Prostate gland (tissue), 2 donors: Measurements from ENCODE around the gene DGKI. TPM values are rescaled to one million over a fixed set of nuclear protein-coding genes. Genes with fewer than 3 reads are reported as not detected.

Experiments
- DNase-seq: peaks from one replicate; pipeline ENCODE4 v3.0.0-alpha.2; 2019; ENCODE audit warnings: low spot score
- H3K27ac ChIP-seq, 2 donors: fragments of 200-600 bp; sonication (generic); 2 replicates each; pipeline ENCODE4 v1.5.1; 2017 to 2019
- H3K27me3 ChIP-seq: fragments of 200-600 bp; sonication (generic); replicated peaks from 2 replicates; pipeline ENCODE4 v1.5.1; 2019; ENCODE audit not compliant: insufficient read depth
- H3K36me3 ChIP-seq, 2 donors: fragments of 200-600 bp; sonication (generic); 1 replicate in 1 of 2; 2 replicates in 1 of 2; pipeline versions ENCODE4 v1.5.1 to v1.8.1; 2017 to 2019
- H3K4me1 ChIP-seq: fragments of 200-600 bp; sonication (generic); replicated peaks from 2 replicates; pipeline ENCODE4 v1.5.1; 2019
- H3K4me3 ChIP-seq, 2 donors: fragments of 200-600 bp; sonication (generic); 2 replicates each; pipeline ENCODE4 v1.5.1; 2017 to 2019
- H3K9me3 ChIP-seq: fragments of 200-600 bp; sonication (generic); 2 replicates; pipeline ENCODE4 v1.5.1; 2017
- CTCF ChIP-seq, 4 experiments: fragments of 200-600 bp in 2 of 4; fragments of 450-650 bp in 2 of 4; sonication (generic) in 2 of 4; IDR thresholded peaks; 1 replicate in 3 of 4; 2 replicates in 1 of 4; pipeline ENCODE4 v1.5.1; 2016 to 2019; ENCODE audit warnings: antibody characterized with exemption in 4 of 4, mild to moderate bottlenecking in 2 of 4, moderate library complexity in 2 of 4
- POLR2A ChIP-seq: fragments of 450-650 bp; IDR thresholded peaks from one replicate; pipeline ENCODE4 v1.6.1; 2016; ENCODE audit warnings: antibody characterized with exemption, mild to moderate bottlenecking
- POLR2AphosphoS5 ChIP-seq: sonication (generic); formaldehyde crosslinking; IDR thresholded peaks from one replicate; pipeline ENCODE4 v1.6.1; 2017; ENCODE audit warnings: antibody characterized with exemption
- WGBS: methylation state at CpG from one replicate; pipeline ENCODE4 v1.1.5; 2018; 5-methylcytosine and 5-hydroxymethylcytosine counted together
- intact Hi-C: fragments of 100-400 bp; cut with DNase I; formaldehyde crosslinking; loops from one replicate; pipeline ENCODE4 v1.14.2; 2022
- total RNA-seq, 2 donors: library from RNA; depleted of rRNA; stranded (reverse); fragments of >200 nt; gene quantifications; one replicate each; pipeline ENCODE4 v1.1.0, GENCODE V29; 2016

The DGKI gene
- total RNA-seq, 2 donors from 2014 or later = 0.32 to 1.5 TPM

- intact Hi-C loops = no loop called here
- no peak for DNase-seq
- Histone ChIP-seq H3K9me3 (no peaks in the 10 kb centered on the region), H3K4me1 (no peaks in the 10 kb centered on the region), H3K27ac (no peak overlapping the region), H3K36me3 (no peaks in the 10 kb centered on the region), H3K27me3 (no peaks in the 10 kb centered on the region), H3K4me3 (no peak overlapping the region)
- WGBS = 96% methylated on average over 2 of the region's 2 CpGs
- no peak for TF ChIP-seq POLR2AphosphoS5
- no peak for TF ChIP-seq POLR2A
- no peak for TF ChIP-seq CTCF (IDR thresholded peaks at IDR 0.05)
These were observed 345.2 kb downstream of the DGKI start for GRCh38 chr7:137501562-137501961.

- Histone ChIP-seq H3K27ac (no peak overlapping the region), H3K4me3 (no peak overlapping the region), H3K36me3 (no peaks in the 10 kb centered on the region), H3K4me1 (no peaks in the 10 kb centered on the region), H3K9me3 (no peaks in the 10 kb centered on the region), H3K27me3 (no peaks in the 10 kb centered on the region)
- 97% methylated on average over 6 of the region's 6 CpGs for WGBS
- TF ChIP-seq POLR2AphosphoS5 (no peak), CTCF (IDR thresholded peaks at IDR 0.05) (no peak), POLR2A (no peak)
- intact Hi-C loops = no loop called here
- DNase-seq = no peak
These were observed 353.9 kb downstream of the DGKI start for GRCh38 chr7:137492889-137493288.

- intact Hi-C loops = no loop called here
- DNase-seq = no peak
- H3K27me3 ChIP-seq = no peaks in the 10 kb centered on the region
- no peaks in the 10 kb centered on the region for H3K36me3 ChIP-seq
- no peak for TF ChIP-seq POLR2A
- TF ChIP-seq CTCF (IDR thresholded peaks at IDR 0.05) = no peak
- no peak for TF ChIP-seq POLR2AphosphoS5
- no peaks in the 10 kb centered on the region for H3K4me1 ChIP-seq
- no peak overlapping the region for H3K27ac ChIP-seq
- no peak overlapping the region for H3K4me3 ChIP-seq
- WGBS = 86% methylated on average over 2 of the region's 2 CpGs
- H3K9me3 ChIP-seq = no peaks in the 10 kb centered on the region
These were observed 356.9 kb downstream of the DGKI start for GRCh38 chr7:137489880-137490279.

- Histone ChIP-seq H3K4me1 (no peaks in the 10 kb centered on the region), H3K36me3 (no peaks in the 10 kb centered on the region), H3K9me3 (no peaks in the 10 kb centered on the region), H3K4me3 (no peak overlapping the region), H3K27me3 (no peaks in the 10 kb centered on the region), H3K27ac (no peak overlapping the region)
- DNase-seq = no peak
- intact Hi-C loops = no loop called here
- no peak for TF ChIP-seq POLR2A
- peak in 1 of 4 experiments; percentile 7 for TF ChIP-seq CTCF (IDR thresholded peaks at IDR 0.05)
- 78% methylated on average over 1 of the region's 1 CpG for WGBS
These were observed 358.7 kb downstream of the DGKI start for GRCh38 chr7:137488038-137488437.

- no peaks in the 10 kb centered on the region for H3K27me3 ChIP-seq
- no peak overlapping the region for H3K4me3 ChIP-seq
- H3K27ac ChIP-seq = no peak overlapping the region
- TF ChIP-seq CTCF (IDR thresholded peaks at IDR 0.05) (no peak), POLR2A (no peak), POLR2AphosphoS5 (no peak)
- 61% methylated on average over 2 of the region's 2 CpGs for WGBS
- H3K36me3 ChIP-seq = no peaks in the 10 kb centered on the region
- intact Hi-C loops = no loop called here
- DNase-seq = no peak
- no peaks in the 10 kb centered on the region for H3K4me1 ChIP-seq
- no peaks in the 10 kb centered on the region for H3K9me3 ChIP-seq
These were observed 361.0 kb downstream of the DGKI start for GRCh38 chr7:137485818-137486217.
